ENCODE results near the gene SLC27A5. TPM values are rescaled to one million over a fixed set of nuclear protein-coding genes. Genes with fewer than 3 reads are reported as not detected.

The SLC27A5 gene
- total RNA-seq, 1 experiment from 2014 or later = 8.4 TPM

GRCh38 chr19:58500242-58500641 is 11.6 kb downstream of the SLC27A5 start:
- ChIA-PET CTCF (no interaction called here), POLR2A (ENCODE audit: unreplicated experiment) (interaction anchor here (1.1 kb wide), 1 partner anchor 92 kb away, joined by 4 read pairs; the partner anchor contains the start of gene ZNF584)
- Histone ChIP-seq H3K4me1 (replicated peaks; ENCODE audit: insufficient read depth) (no peaks in the 10 kb centered on the region), H3K79me2 (ENCODE audit: low read depth) (peaks cover 13% of the 10 kb centered on the region; the same call in 1 of the 2 replicates), H2AFZ (no peak overlapping the region), H3K27me3 (ENCODE audit: insufficient read depth, low read depth) (no peaks in the 10 kb centered on the region), H3K9me2 (ENCODE audit: insufficient read depth) (no peaks in the 10 kb centered on the region), H3K9me3 (ENCODE audit: insufficient read depth, low read depth) (no peaks in the 10 kb centered on the region), H3F3A (ENCODE audit: insufficient read depth, low read depth) (no peaks in the 10 kb centered on the region), H4K20me1 (ENCODE audit: insufficient read depth) (no peaks in the 10 kb centered on the region), H3K27ac (no peak overlapping the region), H3K4me2 (peak overlapping the region; percentile 98), H3K4me3 (no peak overlapping the region; the same call in 1 of the 2 replicates), H3K36me3 (ENCODE audit: low read depth) (no peaks in the 10 kb centered on the region)
- TF ChIP-seq CTCF (conservative IDR thresholded peaks at IDR 0.05) (no peak), EZH2 (IDR thresholded peaks at IDR 0.05; ENCODE audit: low read depth) (no peak)
- intact Hi-C loops (cut with micrococcal nuclease; ENCODE audit: unreplicated experiment) = no loop called here
- no TSS peak for BruUV-seq (replicated peaks)
- DNase-seq = no peak

- Histone ChIP-seq H3K9me3 (ENCODE audit: insufficient read depth, low read depth) (no peaks in the 10 kb centered on the region), H3K4me3 (peak overlapping the region; percentile 88), H3F3A (ENCODE audit: insufficient read depth, low read depth) (no peaks in the 10 kb centered on the region), H2AFZ (peak overlapping the region; percentile 99), H3K4me2 (peak overlapping the region; percentile 98), H3K27ac (no peak overlapping the region), H3K36me3 (ENCODE audit: low read depth) (no peaks in the 10 kb centered on the region), H3K27me3 (ENCODE audit: insufficient read depth, low read depth) (no peaks in the 10 kb centered on the region), H4K20me1 (ENCODE audit: insufficient read depth) (no peaks in the 10 kb centered on the region), H3K4me1 (replicated peaks; ENCODE audit: insufficient read depth) (no peaks in the 10 kb centered on the region), H3K79me2 (ENCODE audit: low read depth) (peaks cover 13% of the 10 kb centered on the region; the same call in 1 of the 2 replicates), H3K9me2 (ENCODE audit: insufficient read depth) (no peaks in the 10 kb centered on the region)
- ChIA-PET POLR2A (ENCODE audit: unreplicated experiment) (interaction anchor here (0.6 to 1.1 kb wide), 4 partner anchors 10 to 137 kb away, joined by 3 to 4 read pairs (median 4); partner anchors contain the start of genes ZNF497 and ZNF584), CTCF (no interaction called here)
- peak; percentile 92 to 97 for DNase-seq
- no peak for TF ChIP-seq CTCF (conservative IDR thresholded peaks at IDR 0.05)
- TF ChIP-seq EZH2 (IDR thresholded peaks at IDR 0.05; ENCODE audit: low read depth) = no peak
- intact Hi-C loops (cut with micrococcal nuclease; ENCODE audit: unreplicated experiment) = loop anchor here (1.0 kb wide), 1 partner anchor 23 kb away; the partner anchor contains the start of gene ZNF446
- TSS peak; percentile 85 for BruUV-seq (replicated peaks)
Measured at GRCh38 chr19:58499021-58499927, 12.5 kb downstream of the SLC27A5 start.

GRCh38 chr19:58498316-58499020 is 13.3 kb downstream of the SLC27A5 start:
- Histone ChIP-seq H3K27me3 (ENCODE audit: insufficient read depth, low read depth) (no peaks in the 10 kb centered on the region), H3K4me3 (peak overlapping the region; percentile 84), H3K4me1 (replicated peaks; ENCODE audit: insufficient read depth) (no peaks in the 10 kb centered on the region), H3K36me3 (ENCODE audit: low read depth) (no peaks in the 10 kb centered on the region), H4K20me1 (ENCODE audit: insufficient read depth) (no peaks in the 10 kb centered on the region), H3K9me2 (ENCODE audit: insufficient read depth) (no peaks in the 10 kb centered on the region), H3K79me2 (ENCODE audit: low read depth) (peaks cover 13% of the 10 kb centered on the region; the same call in 1 of the 2 replicates), H3K4me2 (peak overlapping the region; percentile 93), H2AFZ (peak overlapping the region; percentile 87), H3K27ac (no peak overlapping the region), H3F3A (ENCODE audit: insufficient read depth, low read depth) (no peaks in the 10 kb centered on the region), H3K9me3 (ENCODE audit: insufficient read depth, low read depth) (no peaks in the 10 kb centered on the region)
- DNase-seq = no peak
- TF ChIP-seq EZH2 (IDR thresholded peaks at IDR 0.05; ENCODE audit: low read depth) = no peak
- no peak for TF ChIP-seq CTCF (conservative IDR thresholded peaks at IDR 0.05)
- BruUV-seq (replicated peaks) = TSS peak; percentile 46
- intact Hi-C loops (cut with micrococcal nuclease; ENCODE audit: unreplicated experiment) = loop anchor here (1.0 kb wide), 1 partner anchor 22 kb away; the partner anchor contains the start of gene ZNF446
- ChIA-PET POLR2A (ENCODE audit: unreplicated experiment) (interaction anchor here (0.7 kb wide), 1 partner anchor 9 kb away, joined by 3 read pairs; no protein-coding TSS in a partner anchor), CTCF (no interaction called here)

Measured in PC-9 (cell line).